ENCODE measurements around the gene SPINK4. TPM values are rescaled to one million over a fixed set of nuclear protein-coding genes. Genes with fewer than 3 reads are reported as not detected.

Gene SPINK4
- total RNA-seq, 1 donor from 2014 or later, result not detected

DNA sequence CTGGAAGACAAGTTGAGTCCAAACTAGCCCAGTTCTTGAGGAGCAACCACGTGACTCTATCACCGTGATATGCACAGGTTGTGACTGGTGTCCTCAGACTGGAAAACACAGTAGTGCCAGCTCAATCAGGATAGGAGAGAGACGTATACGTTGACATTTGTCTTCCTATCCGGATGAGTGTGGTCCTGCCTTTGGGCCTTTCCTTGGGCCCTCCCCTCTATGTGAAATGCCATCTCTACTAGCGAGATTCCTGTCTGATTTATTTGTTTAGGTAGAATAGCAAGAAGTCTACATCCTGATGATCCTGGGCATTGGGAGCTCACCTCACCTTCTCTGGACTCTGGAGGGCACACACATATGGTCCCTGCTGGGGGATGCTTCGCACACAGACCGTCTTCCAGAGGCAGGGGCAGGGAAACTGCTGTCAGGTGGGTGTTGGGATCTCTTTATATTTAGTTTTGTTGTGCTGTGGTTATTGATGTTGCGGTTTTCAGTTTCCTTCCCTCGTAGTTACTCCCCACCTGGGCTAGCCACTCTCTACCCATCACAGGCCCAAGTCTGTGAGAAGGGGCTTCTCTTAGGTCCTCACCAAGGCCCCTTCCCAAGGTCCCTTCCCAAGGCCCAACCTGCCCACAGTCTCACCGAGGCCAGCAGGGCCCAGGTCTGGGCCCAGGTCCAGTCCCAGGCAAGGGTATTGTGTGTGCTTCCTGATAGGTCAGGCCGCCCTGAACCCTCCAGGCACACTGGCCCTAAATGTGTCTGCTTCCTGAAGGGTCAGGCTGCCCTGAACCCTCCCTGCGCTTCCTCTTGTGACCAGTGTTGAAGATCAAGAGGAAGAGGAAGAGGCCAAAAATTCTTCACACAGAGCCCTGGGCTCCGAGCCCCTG lies 19.0 kb upstream of the SPINK4 start:
- intact Hi-C loops (cut with micrococcal nuclease), result no loop called here
- DNase-seq (ENCODE audit: low spot score), result no peak
- Mint-ChIP-seq H3K4me3 (no peak overlapping the region), H3K4me1 (ENCODE audit: low read depth) (peaks cover 29% of the 10 kb centered on the region), H3K27ac (no peak overlapping the region), H3K27me3 (ENCODE audit: insufficient read depth) (peaks cover 17% of the 10 kb centered on the region), H3K9me3 (no peaks in the 10 kb centered on the region), H3K36me3 (ENCODE audit: low read depth) (no peaks in the 10 kb centered on the region)

DNA sequence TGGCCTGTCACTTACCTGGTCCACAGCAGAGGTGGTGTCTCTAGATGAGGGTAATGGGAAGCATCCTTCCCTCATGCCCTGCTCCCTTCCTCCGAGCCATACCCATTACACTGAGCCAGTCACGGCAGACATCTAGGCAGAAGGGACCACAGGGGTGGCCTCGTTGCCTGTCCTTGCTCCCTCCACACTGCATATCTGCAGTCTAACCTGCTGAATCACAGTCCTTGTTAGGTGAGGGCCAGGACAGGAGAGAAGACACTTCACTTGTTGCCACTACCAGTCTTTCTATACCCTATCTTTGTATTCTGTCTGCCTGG lies 18.4 kb upstream of the SPINK4 start:
- Mint-ChIP-seq H3K4me3 (no peak overlapping the region), H3K9me3 (no peaks in the 10 kb centered on the region), H3K27me3 (ENCODE audit: insufficient read depth) (peaks cover 14% of the 10 kb centered on the region), H3K27ac (no peak overlapping the region), H3K36me3 (ENCODE audit: low read depth) (no peaks in the 10 kb centered on the region), H3K4me1 (ENCODE audit: low read depth) (peaks cover 33% of the 10 kb centered on the region)
- intact Hi-C loops (cut with micrococcal nuclease), result no loop called here
- no peak for DNase-seq (ENCODE audit: low spot score)

DNA sequence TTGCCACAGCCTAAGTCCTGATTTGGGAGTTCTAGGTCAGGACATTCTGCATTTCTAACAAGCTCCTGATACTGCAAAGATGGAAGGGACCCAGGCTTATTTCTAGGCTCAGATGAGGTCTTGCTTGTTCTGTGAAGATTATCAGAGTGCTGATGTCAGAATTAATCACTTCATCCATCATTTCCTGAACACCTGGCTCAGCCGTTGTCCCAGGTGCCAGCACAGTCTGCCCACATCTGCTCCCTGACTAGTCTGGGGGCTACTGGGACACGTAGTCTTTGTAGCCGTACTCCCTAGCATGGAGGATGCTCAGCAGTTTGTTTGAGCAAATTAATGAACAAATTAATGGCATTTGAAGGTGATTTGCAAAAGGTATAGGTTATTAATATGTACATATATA lies 17.9 kb upstream of the SPINK4 start:
- Mint-ChIP-seq H3K4me1 (ENCODE audit: low read depth) (peaks cover 38% of the 10 kb centered on the region), H3K27me3 (ENCODE audit: insufficient read depth) (peaks cover 11% of the 10 kb centered on the region), H3K27ac (no peak overlapping the region), H3K4me3 (no peak overlapping the region), H3K36me3 (ENCODE audit: low read depth) (no peaks in the 10 kb centered on the region), H3K9me3 (no peaks in the 10 kb centered on the region)
- DNase-seq (ENCODE audit: low spot score), result no peak
- intact Hi-C loops (cut with micrococcal nuclease), result no loop called here

DNA sequence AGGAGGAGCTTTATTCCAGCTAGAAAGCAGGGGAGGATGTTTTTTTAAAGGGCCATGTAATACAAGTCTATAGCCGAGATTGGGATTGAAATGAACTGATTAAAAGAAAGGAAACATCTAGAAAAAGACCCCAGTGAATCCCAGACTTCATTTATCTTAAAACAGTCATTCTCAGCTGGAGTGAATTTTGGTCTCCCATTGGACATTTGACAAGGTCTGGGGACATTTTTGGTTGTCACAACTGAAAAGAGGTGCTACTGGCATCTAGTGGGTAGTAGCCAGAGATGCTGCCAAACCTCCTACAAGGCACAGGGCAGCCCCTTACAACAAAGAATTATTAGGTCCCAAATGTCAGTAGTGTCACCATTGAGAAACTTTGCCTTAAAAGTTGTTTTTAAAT lies 16.3 kb upstream of the SPINK4 start:
- Mint-ChIP-seq H3K9me3 (no peaks in the 10 kb centered on the region), H3K27me3 (ENCODE audit: insufficient read depth) (no peaks in the 10 kb centered on the region), H3K36me3 (ENCODE audit: low read depth) (no peaks in the 10 kb centered on the region), H3K4me3 (no peak overlapping the region), H3K4me1 (ENCODE audit: low read depth) (peaks cover 38% of the 10 kb centered on the region), H3K27ac (no peak overlapping the region)
- no peak for DNase-seq (ENCODE audit: low spot score)
- intact Hi-C loops (cut with micrococcal nuclease), result loop anchor here (2.0 kb wide), 1 partner anchor 21 kb away; no protein-coding TSS in a partner anchor

DNA sequence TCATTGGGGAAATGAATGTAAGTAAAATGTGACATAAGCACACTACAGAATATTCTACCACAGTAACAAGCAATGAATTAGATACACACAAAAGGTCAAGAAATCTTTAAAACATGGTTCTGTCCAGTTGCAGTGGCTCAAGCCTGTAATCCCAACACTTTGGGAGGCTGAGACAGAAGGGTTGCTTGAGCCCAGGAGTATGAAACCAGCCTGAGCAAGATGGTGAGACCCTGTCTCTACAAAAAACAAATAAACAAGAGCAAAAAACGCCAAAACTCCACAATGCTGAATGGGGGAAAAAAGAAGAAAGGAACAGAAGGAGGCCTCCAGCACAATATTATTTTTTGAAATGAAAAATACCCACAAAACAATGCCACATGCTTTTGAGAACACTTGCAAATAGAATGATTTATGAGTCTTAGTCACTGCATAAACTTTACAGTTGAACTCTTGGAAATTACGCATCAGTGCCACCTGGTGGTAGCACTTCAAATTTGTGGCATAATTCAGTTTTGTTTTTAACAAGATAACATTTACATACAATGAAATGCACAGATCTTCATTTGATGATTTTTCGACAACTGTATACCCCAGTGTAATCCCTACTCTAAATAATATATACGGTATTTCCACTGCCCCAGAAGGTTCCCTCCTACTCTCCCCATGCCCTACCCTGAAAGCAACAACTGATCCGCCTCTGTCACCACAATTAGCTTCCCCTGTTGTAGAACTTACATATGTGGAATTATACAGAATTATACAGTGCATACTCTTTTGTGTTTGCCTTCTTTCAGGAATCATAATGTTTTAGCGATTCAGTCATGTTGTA lies 14.4 kb upstream of the SPINK4 start:
- H3K9me3 Mint-ChIP-seq, result no peaks in the 10 kb centered on the region
- DNase-seq (ENCODE audit: low spot score), result peak; percentile 55
- H3K4me3 Mint-ChIP-seq, result no peak overlapping the region
- intact Hi-C loops (cut with micrococcal nuclease), result loop anchor here (1.0 to 2.0 kb wide), 7 partner anchors 23 to 224 kb away; partner anchors contain the start of genes APTX, B4GALT1, BAG1 and SMU1
- peak overlapping the region; percentile 70 for H3K27ac Mint-ChIP-seq
- H3K27me3 Mint-ChIP-seq (ENCODE audit: insufficient read depth), result no peaks in the 10 kb centered on the region
- H3K36me3 Mint-ChIP-seq (ENCODE audit: low read depth), result no peaks in the 10 kb centered on the region
- peaks cover 36% of the 10 kb centered on the region for H3K4me1 Mint-ChIP-seq (ENCODE audit: low read depth)

DNA sequence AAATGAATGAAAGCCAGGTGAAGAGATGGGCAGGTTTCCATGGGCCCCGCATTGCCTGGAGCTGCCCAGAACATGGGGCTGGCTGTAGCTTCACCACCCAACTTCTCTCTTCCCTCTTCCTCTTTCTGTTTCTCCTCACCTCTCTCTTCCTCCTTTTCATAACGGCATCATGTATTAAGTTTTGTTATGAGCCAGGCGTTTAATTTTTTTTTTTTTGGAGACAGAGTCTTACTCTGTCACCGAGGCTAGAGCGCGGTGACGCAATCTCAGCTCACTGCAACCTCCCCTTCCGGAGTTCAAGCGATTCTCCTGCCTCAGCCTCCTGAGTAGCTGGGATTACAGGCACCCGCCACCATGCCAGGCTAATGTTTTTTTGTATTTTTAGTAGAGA lies 13.0 kb upstream of the SPINK4 start:
- intact Hi-C loops (cut with micrococcal nuclease), result no loop called here
- H3K4me3 Mint-ChIP-seq, result no peak overlapping the region
- no peaks in the 10 kb centered on the region for H3K9me3 Mint-ChIP-seq
- no peaks in the 10 kb centered on the region for H3K36me3 Mint-ChIP-seq (ENCODE audit: low read depth)
- no peak overlapping the region for H3K27ac Mint-ChIP-seq
- DNase-seq (ENCODE audit: low spot score), result no peak
- H3K4me1 Mint-ChIP-seq (ENCODE audit: low read depth), result peaks cover 23% of the 10 kb centered on the region
- no peaks in the 10 kb centered on the region for H3K27me3 Mint-ChIP-seq (ENCODE audit: insufficient read depth)

DNA sequence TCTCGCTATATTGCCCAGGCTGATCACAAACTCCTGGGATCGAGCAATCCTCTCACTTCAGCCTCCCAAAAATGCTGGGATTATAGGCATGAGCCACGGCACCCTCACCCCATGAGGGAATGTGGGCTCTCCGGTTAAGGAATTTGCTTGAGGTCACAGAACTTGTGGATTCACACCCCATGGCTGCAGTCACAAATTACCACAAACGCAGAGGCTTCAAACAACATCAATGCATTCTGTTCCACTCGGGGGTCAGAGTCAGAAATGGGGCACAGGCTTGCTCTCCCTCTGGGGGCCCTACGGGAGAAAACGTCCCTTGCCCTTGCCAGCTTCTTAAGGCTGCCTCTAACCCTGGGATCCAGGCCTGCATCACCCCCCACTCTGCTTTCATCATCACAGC lies 12.2 kb upstream of the SPINK4 start:
- no peaks in the 10 kb centered on the region for H3K9me3 Mint-ChIP-seq
- H3K36me3 Mint-ChIP-seq (ENCODE audit: low read depth), result no peaks in the 10 kb centered on the region
- no peak overlapping the region for H3K27ac Mint-ChIP-seq
- intact Hi-C loops (cut with micrococcal nuclease), result no loop called here
- peaks cover 21% of the 10 kb centered on the region for H3K4me1 Mint-ChIP-seq (ENCODE audit: low read depth)
- H3K4me3 Mint-ChIP-seq, result no peak overlapping the region
- H3K27me3 Mint-ChIP-seq (ENCODE audit: insufficient read depth), result no peaks in the 10 kb centered on the region
- DNase-seq (ENCODE audit: low spot score), result no peak

DNA sequence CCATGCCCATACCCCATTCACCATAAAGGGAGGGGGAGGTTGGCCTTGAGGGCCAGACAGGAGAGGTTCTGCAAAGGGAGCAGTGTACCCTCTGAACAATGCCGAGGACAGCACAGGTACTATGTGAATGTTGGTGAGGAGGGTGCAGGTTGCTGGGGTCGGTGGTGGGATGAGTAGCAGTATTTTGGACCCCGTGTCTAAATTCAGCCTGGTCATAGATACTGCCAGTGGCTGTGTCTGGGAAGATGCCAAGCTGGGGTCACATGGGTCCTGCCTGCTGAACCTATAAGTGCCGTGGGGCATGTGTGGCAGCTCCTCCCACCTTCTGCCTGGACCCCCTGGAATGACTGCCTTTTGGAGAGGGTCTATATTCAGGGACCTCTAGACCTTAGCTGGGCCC lies 11.4 kb upstream of the SPINK4 start:
- H3K9me3 Mint-ChIP-seq, result no peaks in the 10 kb centered on the region
- H3K27me3 Mint-ChIP-seq (ENCODE audit: insufficient read depth), result no peaks in the 10 kb centered on the region
- no peak overlapping the region for H3K27ac Mint-ChIP-seq
- no peaks in the 10 kb centered on the region for H3K36me3 Mint-ChIP-seq (ENCODE audit: low read depth)
- intact Hi-C loops (cut with micrococcal nuclease), result no loop called here
- DNase-seq (ENCODE audit: low spot score), result no peak
- H3K4me3 Mint-ChIP-seq, result no peak overlapping the region
- peaks cover 18% of the 10 kb centered on the region for H3K4me1 Mint-ChIP-seq (ENCODE audit: low read depth)

DNA sequence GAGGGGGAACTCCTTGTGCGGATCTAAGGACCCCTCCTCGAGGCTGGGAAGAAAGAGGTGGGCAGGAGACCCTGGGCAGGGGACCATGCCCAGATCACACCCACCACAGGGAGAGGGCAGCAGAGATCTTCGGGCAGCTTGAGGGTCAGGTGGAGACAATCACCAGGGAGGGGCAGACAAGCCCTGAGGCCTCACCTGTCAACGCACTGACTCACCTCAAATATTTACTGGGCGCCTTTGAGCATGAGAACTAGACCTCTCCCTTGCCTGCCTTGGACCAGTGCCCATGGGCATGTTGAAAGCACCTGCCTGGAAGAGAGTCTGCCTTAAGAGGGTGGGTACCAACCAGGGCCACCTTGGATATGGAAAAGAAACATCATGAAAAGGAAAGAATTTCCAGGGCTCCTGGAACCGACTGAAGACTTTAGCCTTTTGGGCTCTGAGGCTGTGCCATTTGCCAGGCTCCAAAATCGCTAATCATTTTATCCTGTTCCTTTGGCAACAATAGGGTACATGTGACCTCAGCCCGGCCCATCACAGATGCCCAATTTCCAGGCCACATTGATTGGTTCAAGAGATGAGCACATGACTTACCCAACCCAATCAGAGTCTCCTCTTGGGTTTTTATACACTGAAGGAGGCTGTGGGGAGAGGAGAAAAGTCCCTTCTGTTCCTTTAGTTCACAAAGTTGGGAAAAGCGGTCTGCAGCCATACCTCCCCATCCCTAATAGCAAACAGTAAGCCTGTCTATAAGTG lies 10.4 kb upstream of the SPINK4 start:
- Mint-ChIP-seq H3K27ac (no peak overlapping the region), H3K27me3 (ENCODE audit: insufficient read depth) (peaks cover under 1% of the 10 kb centered on the region), H3K4me3 (no peak overlapping the region), H3K4me1 (ENCODE audit: low read depth) (peaks cover 18% of the 10 kb centered on the region), H3K36me3 (ENCODE audit: low read depth) (no peaks in the 10 kb centered on the region), H3K9me3 (no peaks in the 10 kb centered on the region)
- DNase-seq (ENCODE audit: low spot score), result no peak
- intact Hi-C loops (cut with micrococcal nuclease), result no loop called here

DNA sequence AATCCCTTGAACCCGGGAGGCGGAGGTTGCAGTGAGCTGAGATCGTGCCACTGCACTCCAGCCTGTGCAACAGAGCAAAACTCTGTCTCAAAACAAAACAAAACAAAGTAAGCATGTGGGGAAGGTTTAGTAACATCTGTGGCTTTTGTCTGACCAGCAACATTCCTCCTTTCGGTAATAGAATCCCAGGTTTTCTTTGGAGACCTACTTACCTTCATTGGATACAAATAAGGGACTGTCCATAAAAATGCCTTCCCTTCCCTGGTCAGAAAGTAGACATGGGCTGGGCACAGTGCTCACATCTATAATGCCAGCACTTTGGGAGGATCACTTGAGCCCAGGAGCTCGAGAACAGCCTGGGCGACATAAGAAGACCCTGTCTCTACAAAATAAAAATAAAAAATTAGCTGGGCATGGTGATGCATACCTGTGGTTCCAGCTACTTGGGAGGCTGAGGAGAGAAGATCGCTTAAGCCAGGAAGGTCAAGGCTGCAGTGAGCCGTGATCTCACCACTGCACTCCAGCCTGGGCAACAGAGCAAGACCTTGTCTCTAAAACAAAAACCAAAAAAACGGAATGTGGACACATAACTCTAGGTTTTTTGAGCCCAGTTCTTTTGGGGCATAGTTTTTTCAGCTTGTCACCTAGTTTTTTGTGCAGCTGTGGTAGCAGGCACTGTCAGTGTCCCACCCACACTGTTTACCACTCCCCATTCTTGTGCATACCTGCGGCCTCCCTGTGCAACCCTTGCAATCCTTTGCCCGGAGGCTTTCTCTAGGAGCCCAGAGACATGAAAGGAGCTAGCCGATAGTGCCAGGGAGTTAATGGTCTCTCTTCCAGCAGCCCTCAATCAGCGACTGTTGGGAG lies 9.0 kb upstream of the SPINK4 start:
- Mint-ChIP-seq H3K27me3 (ENCODE audit: insufficient read depth) (peaks cover 7% of the 10 kb centered on the region), H3K4me1 (ENCODE audit: low read depth) (peaks cover 8% of the 10 kb centered on the region), H3K36me3 (ENCODE audit: low read depth) (no peaks in the 10 kb centered on the region), H3K9me3 (no peaks in the 10 kb centered on the region), H3K4me3 (no peak overlapping the region), H3K27ac (no peak overlapping the region)
- DNase-seq (ENCODE audit: low spot score), result no peak
- intact Hi-C loops (cut with micrococcal nuclease), result no loop called here

DNA sequence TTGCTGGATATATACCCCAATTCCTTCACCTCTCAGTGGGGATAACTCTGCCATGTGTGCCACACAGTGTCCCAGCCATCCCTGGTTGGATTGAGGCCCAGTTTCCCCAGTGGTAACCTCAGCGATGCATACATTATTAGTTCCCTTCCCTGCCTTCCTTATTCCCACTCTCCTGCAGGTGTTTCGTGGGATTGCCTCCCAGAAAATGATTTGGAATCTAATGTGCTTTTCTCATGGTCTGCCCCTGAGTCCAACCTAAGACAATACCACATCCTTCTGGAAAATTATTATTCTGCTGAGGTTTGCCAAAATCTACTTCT lies 8.4 kb upstream of the SPINK4 start:
- no peak overlapping the region for H3K27ac Mint-ChIP-seq
- H3K36me3 Mint-ChIP-seq (ENCODE audit: low read depth), result no peaks in the 10 kb centered on the region
- peaks cover 5% of the 10 kb centered on the region for H3K4me1 Mint-ChIP-seq (ENCODE audit: low read depth)
- intact Hi-C loops (cut with micrococcal nuclease), result no loop called here
- H3K27me3 Mint-ChIP-seq (ENCODE audit: insufficient read depth), result peaks cover 7% of the 10 kb centered on the region
- H3K9me3 Mint-ChIP-seq, result no peaks in the 10 kb centered on the region
- DNase-seq (ENCODE audit: low spot score), result no peak
- no peak overlapping the region for H3K4me3 Mint-ChIP-seq

DNA sequence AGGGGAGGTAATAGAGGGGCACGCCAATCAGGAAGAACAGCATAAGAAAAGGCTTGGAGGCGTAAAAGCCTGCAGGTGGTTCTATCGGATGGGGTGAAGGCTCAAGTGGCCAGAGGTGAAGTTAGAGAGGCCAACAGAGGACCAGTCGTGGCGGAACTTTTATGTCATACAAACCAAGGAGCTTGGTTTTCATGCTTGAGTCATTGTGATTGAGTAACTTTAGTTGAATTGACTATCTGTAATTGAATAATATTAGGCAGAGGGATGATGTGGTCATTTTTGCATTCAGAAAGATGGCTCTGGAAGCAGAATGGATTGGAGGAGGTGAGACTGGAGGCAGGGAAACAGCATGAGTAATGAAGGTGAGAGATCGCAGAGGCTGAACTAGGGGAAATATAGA lies 7.2 kb upstream of the SPINK4 start:
- Mint-ChIP-seq H3K9me3 (no peaks in the 10 kb centered on the region), H3K4me1 (ENCODE audit: low read depth) (no peaks in the 10 kb centered on the region), H3K27ac (no peak overlapping the region), H3K27me3 (ENCODE audit: insufficient read depth) (peaks cover 7% of the 10 kb centered on the region), H3K4me3 (no peak overlapping the region), H3K36me3 (ENCODE audit: low read depth) (no peaks in the 10 kb centered on the region)
- no peak for DNase-seq (ENCODE audit: low spot score)
- intact Hi-C loops (cut with micrococcal nuclease), result no loop called here

Data from activated T-helper 1 cell treated with anti-CD3 and anti-CD28 coated beads, Interleukin-12 subunit alpha, Interleukin-12 subunit beta, Interleukin-2, Interleukin-4 antibody, amounts not matched to agents 30 ng/mL and 10 ng/mL and 1 ng/mL, durations not matched to agents 14 hours and 24 hours and 36 hours (primary cell).